ENCODE measurements around the gene SCAF1. TPM values are rescaled to one million over a fixed set of nuclear protein-coding genes. Genes with fewer than 3 reads are reported as not detected.

The SCAF1 gene
- 10 to 100 TPM; 28.6 to 98.5 (median 71.0) TPM for total RNA-seq

GRCh38 chr19:49641688-49642491 is at the start of gene SCAF1:
SCAF1 (plus strand) TSS chr19:49642209; CDS start chr19:49645027, 2,818 bp downstream.
- peaks cover 5 to 20% (median 14%) of the 10 kb centered on the region in 4 donors for H3K36me3 ChIP-seq
- no peaks in the 10 kb centered on the region for H3K27me3 ChIP-seq
- TF ChIP-seq POLR2A (IDR thresholded peaks at IDR 0.05), result peak in 3 of 4 donors; percentile 86 to 94 (median 88)
- TF ChIP-seq POLR2AphosphoS5 (IDR thresholded peaks at IDR 0.05), result peak; percentile 96
- peak in 2 of 6 experiments; percentile 17 to 42 for TF ChIP-seq CTCF (IDR thresholded peaks at IDR 0.05)
- peak in 1 of 4 donors; percentile 90 for TF ChIP-seq EP300 (IDR thresholded peaks at IDR 0.05)
- H3K4me1 ChIP-seq, result peaks cover 31 to 74% (median 47%) of the 10 kb centered on the region in 4 donors
- no peaks in the 10 kb centered on the region for H3K9me3 ChIP-seq
- ATAC-seq (ENCODE audit: low FRiP score in 2 of 2), result peak; percentile 86 to 95
- peak within 1 kb of the TSS; percentile 95 to 100 (median 100) for H3K27ac ChIP-seq
- WGBS, 2 donors, result 1% methylated on average over 35 of the region's 87 CpGs; no CpG with 5 or more reads in 1 of the 2 donors
- peak; percentile 99 to 100 for DNase-seq
- H3K4me3 ChIP-seq, result peak within 1 kb of the TSS; percentile 60 to 98 (median 93)

GRCh38 chr19:49592486-49593232 is 49.4 kb upstream of the SCAF1 start:
- H3K27me3 ChIP-seq, result no peaks in the 10 kb centered on the region
- H3K9me3 ChIP-seq, result no peaks in the 10 kb centered on the region
- TF ChIP-seq EP300 (IDR thresholded peaks at IDR 0.05) (no peak), POLR2A (IDR thresholded peaks at IDR 0.05) (no peak), CTCF (IDR thresholded peaks at IDR 0.05) (no peak), POLR2AphosphoS5 (IDR thresholded peaks at IDR 0.05) (no peak)
- no peak for ATAC-seq (ENCODE audit: low FRiP score in 2 of 2)
- peak overlapping the region; percentile 5 to 99 (median 90) for H3K4me3 ChIP-seq
- no peak for DNase-seq
- peaks cover 17 to 40% (median 38%) of the 10 kb centered on the region in 4 donors for H3K36me3 ChIP-seq
- WGBS, 2 donors, result 4 to 7% methylated on average over 26 of the region's 28 CpGs
- peaks cover 16 to 32% (median 26%) of the 10 kb centered on the region in 4 donors for H3K4me1 ChIP-seq
- H3K27ac ChIP-seq, result peak overlapping the region; percentile 91 to 96 (median 93)

GRCh38 chr19:49593233-49594113 is 48.5 kb upstream of the SCAF1 start:
- TF ChIP-seq EP300 (IDR thresholded peaks at IDR 0.05) (no peak), POLR2AphosphoS5 (IDR thresholded peaks at IDR 0.05) (no peak), POLR2A (IDR thresholded peaks at IDR 0.05) (peak in 1 of 4 donors; percentile 17), CTCF (IDR thresholded peaks at IDR 0.05) (no peak)
- WGBS, 2 donors, result 8 to 13% methylated on average over 17 to 24 of the region's 27 CpGs
- Histone ChIP-seq H3K36me3 (peaks cover 18 to 48% (median 45%) of the 10 kb centered on the region in 4 donors), H3K4me1 (peaks cover 16 to 32% (median 26%) of the 10 kb centered on the region in 4 donors), H3K27me3 (no peaks in the 10 kb centered on the region), H3K4me3 (peak overlapping the region in 3 of 4 donors; percentile 87 to 99 (median 94)), H3K9me3 (no peaks in the 10 kb centered on the region), H3K27ac (peak overlapping the region; percentile 91 to 96 (median 93))
- ATAC-seq (ENCODE audit: low FRiP score in 2 of 2) (peak; percentile 82 to 84), DNase-seq (peak; percentile 94)

Measured in upper lobe of left lung (tissue), 6 donors.